RWPE1 (cell line): ENCODE results near the gene MEG3.
A peak's percentile ranks its signal among the peaks of the same experiment; 100 is the strongest.

Experiments used
- CTCF ChIA-PET: fragments of 350-600 bp; sonication (Branson Sonifier 250); formaldehyde crosslinking; extraction: SDS; loops from one replicate; lab custom pipeline; 2021; lab: Yijun Ruan, JAX
- POLR2A ChIA-PET: fragments of 400-600 bp; formaldehyde crosslinking; extraction: SDS; loops from one replicate; lab custom pipeline; 2020; ENCODE audit warnings: antibody characterized with exemption; ENCODE audit not compliant: low non-redundant PET; lab: Yijun Ruan, JAX
- DNase-seq: peaks from one replicate; pipeline ENCODE4 v3.0.0; 2012; ENCODE audit warnings: low spot score
- H3K27ac ChIP-seq: fragments of 450-650 bp; 2 replicates; pipeline ENCODE4 v1.5.1; 2017
- TF ChIP-seq, protein P1 (sequence below): fragments of 450-650 bp; conservative IDR thresholded peaks from 2 replicates; pipeline ENCODE4 v1.5.1; 2017; ENCODE audit warnings: low read depth, mild to moderate bottlenecking

MEG3 gene

DNA sequence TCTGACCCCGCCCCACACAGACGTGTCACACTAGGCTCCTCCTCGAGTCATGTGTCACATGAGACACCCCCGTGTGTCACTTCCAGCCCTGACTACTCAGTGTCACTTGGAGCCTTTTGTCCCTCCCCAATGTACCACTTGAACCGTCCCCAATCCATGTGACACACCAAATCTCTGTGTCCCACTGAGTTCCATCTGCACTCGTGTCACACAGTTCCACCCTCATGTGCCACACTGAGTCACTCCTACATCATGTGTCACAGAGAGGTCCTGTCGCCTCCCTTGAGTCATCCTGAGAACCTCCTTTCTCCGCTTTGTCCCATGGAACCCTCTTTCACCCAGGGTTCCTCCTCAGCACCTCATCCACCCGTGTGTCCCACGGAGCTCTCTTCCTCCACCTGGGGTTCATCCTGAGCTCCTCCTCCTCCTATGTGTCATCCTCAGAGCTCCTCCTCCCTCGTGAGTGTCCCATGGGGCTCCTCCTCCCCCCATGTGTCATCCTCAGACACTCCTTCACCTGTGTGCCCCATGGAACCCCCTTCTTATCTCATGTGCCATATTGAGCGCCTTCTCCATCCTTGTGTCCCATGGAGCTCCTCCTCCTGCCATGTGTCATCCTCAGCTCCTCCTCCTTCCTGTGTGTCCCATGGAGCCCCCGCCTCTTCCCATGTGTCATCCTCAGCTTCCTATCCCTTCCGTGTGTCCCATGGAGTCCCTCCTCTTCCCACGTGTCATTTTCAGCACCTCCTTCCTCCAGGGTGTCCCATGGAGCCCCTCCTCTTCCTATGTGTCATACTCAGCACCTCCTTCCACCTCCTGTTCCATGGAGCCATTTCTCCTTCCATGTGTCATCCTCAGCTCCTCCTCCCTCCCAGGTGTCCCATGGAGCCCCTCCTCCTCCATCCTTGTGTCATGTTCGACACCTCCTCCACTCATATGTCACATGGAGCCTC is 45.6 kb downstream of the MEG3 start:
- ChIA-PET POLR2A (no interaction called here), CTCF (no interaction called here)
- peak; percentile 7 for DNase-seq
- no peak overlapping the region for H3K27ac ChIP-seq
- TF ChIP-seq, protein P1, sequence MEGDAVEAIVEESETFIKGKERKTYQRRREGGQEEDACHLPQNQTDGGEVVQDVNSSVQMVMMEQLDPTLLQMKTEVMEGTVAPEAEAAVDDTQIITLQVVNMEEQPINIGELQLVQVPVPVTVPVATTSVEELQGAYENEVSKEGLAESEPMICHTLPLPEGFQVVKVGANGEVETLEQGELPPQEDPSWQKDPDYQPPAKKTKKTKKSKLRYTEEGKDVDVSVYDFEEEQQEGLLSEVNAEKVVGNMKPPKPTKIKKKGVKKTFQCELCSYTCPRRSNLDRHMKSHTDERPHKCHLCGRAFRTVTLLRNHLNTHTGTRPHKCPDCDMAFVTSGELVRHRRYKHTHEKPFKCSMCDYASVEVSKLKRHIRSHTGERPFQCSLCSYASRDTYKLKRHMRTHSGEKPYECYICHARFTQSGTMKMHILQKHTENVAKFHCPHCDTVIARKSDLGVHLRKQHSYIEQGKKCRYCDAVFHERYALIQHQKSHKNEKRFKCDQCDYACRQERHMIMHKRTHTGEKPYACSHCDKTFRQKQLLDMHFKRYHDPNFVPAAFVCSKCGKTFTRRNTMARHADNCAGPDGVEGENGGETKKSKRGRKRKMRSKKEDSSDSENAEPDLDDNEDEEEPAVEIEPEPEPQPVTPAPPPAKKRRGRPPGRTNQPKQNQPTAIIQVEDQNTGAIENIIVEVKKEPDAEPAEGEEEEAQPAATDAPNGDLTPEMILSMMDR: no peak

DNA sequence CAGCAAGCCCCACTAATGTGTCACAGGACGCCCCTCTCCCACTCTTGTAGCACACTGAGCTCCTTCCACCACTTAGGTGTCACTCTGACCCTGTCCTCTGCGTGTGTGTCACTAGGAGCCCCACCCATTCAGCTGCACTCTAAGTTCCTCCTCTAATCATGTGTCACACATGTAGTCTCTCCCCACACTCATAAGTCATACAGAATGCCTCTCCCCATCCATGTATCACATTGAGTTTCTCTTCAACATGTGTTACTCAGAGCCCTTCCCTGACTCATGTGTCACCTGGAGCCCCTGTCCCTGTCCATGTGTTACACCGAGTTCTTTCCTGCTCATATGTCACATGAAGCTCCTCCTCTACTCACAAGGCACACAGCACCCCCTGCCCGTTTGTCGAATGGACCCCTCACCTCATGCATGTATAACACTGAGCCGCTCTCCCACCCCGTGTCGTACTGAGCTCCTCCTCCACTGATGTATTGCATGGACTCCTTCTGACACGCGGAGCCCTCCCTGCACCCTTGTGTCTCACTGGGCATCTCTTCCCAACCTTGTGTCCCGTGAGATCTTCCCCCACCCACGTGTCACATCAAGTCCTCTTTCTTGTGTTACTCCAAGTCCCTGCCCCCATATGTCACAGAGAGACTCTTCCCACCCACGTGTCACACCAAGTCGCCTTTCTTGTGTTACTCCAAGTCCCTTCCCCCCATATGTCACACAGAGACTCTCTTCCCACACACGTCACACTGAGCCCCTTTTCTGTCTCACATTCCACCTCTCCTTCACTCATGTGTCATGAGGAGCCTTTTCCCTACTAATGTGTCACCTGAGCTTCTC is 46.6 kb downstream of the MEG3 start:
- no peak for DNase-seq
- no peak overlapping the region for H3K27ac ChIP-seq
- TF ChIP-seq, protein P1: no peak
- ChIA-PET CTCF (interaction anchor here (0.6 kb wide), 1 partner anchor 180 kb away, joined by 3 read pairs; no protein-coding TSS in a partner anchor), POLR2A (no interaction called here)

DNA sequence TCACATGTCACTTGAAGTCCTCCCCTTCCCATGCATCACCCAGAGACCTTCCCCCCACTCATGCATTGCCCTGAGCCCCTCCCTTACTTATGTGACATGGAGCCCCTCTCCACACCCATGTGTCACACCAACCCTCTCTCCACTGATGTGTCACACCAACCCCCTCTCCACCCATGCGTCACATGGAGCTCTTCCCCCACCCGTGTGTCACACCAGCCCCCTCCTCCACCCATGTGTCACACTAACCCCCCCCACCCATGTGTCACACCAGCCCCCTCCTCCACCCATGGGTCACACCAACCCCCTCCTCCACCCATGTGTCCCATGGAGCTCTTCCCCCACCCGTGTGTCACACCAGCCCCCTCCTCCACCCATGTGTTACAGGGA is 47.2 kb downstream of the MEG3 start:
- no peak overlapping the region for H3K27ac ChIP-seq
- no peak for DNase-seq
- CTCF ChIA-PET: interaction anchor here (0.6 kb wide), 1 partner anchor 180 kb away, joined by 3 read pairs; no protein-coding TSS in a partner anchor
- POLR2A ChIA-PET: no interaction called here
- TF ChIP-seq, protein P1: no peak

DNA sequence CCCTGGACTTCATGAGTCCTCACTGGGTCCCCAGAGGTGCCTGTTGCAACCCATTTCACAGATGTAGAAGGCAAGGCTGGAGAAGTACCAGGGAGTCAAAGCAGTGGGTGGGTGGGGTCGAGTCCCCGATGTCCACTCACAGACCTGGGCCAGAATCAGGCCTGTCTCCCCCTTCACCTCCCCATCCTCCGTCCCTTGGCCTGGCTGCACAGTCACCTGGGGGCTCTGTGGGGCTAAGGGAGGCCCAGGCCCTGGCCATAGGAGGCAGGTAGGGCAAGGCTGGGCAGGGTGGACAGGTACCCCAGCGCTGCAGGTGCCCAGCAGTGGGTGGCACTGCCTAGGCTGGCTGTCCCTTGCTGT is 48.1 kb downstream of the MEG3 start:
- H3K27ac ChIP-seq: no peak overlapping the region
- ChIA-PET CTCF (no interaction called here), POLR2A (no interaction called here)
- TF ChIP-seq, protein P1: no peak
- DNase-seq: no peak

DNA sequence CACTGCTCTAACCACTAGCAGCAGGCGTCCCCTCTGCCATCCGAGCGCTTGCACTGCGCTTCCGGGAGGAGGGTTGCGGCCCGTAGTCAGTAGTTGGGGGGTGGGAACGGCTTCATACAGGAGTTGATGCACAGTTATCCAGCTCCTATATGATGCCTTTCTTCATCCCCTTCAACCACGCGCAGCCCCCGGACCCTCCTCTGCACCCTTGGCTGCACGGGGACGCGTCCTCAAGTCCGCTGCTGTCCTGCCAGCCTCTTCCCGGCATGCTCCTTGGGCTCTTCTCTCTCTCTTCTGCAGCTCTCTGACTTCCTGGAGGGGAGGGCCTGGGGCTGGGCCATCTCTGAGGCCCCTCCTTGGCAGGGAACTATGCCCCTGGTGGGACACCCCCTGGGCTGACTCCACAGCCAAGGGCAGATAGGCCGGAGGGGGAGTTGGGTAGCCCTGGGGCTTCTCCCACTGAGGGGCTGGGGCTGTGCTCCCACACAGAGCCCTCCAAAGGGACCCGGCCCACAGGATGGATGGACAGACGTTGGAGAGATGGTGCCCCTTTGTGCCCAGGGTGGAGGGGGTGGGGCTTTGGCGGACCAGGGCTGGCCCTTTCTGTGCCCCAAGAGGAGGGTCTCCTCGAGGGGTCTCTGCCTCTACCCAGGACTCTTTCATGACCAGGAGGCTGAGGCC is 48.6 kb downstream of the MEG3 start:
- CTCF ChIA-PET: no interaction called here
- H3K27ac ChIP-seq: no peak overlapping the region
- POLR2A ChIA-PET: no interaction called here
- TF ChIP-seq, protein P1: no peak
- DNase-seq: no peak

DNA sequence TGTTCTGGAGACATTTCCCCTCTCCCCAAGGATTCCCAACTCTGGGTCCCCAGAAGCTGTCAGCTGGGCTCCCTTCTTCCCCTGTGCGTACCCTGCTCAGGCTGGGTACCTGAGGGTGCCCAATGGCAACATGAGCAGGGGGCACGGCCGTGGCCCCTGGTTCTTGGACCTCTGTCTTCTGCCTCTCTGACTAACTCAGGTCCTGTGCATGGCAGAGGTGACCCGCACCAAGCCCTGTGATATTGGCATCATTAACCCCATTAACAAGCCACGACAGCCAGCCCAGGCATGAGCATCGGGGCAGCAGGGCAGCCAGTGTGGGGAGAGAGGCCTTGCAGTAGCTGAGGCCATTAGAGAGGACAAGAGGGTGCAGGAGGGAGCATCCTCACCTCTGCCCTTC is 49.2 kb downstream of the MEG3 start:
- TF ChIP-seq, protein P1: no peak
- CTCF ChIA-PET: no interaction called here
- no peak for DNase-seq
- no peak overlapping the region for H3K27ac ChIP-seq
- POLR2A ChIA-PET: no interaction called here
